Body of pancreas (tissue), 4 donors: ENCODE results near the gene MORN1. TPM values are rescaled to one million over a fixed set of nuclear protein-coding genes. Genes with fewer than 3 reads are reported as not detected.

Experiments used
- ATAC-seq: fragments of 150-250 bp; one replicate; pipeline ENCODE4 v1.9.1; 2016
- DNase-seq, 4 donors: peaks; one replicate each; pipeline ENCODE4 v3.0.0-alpha.2; 2019
- H3K27ac ChIP-seq, 4 donors: fragments of 200-600 bp; sonication (generic); 1 replicate in 3 of 4; 2 replicates in 1 of 4; pipeline versions ENCODE4 v1.5.1 to v1.6.1; 2016 to 2019; ENCODE audit warnings: mild to moderate bottlenecking in 1 of 4, mixed read lengths in 1 of 4, moderate library complexity in 1 of 4
- H3K27me3 ChIP-seq, 2 donors: fragments of 200-600 bp; sonication (generic); one replicate each; pipeline ENCODE4 v1.6.0; 2016; ENCODE audit warnings: mild to moderate bottlenecking in 1 of 2
- H3K36me3 ChIP-seq, 2 donors: fragments of 200-600 bp; sonication (generic); replicated peaks in 1 of 2; 2 replicates each; pipeline ENCODE4 v1.5.1; 2016; ENCODE audit warnings: low read depth in 2 of 2; ENCODE audit not compliant: insufficient read depth in 1 of 2
- H3K4me1 ChIP-seq: fragments of 200-600 bp; sonication (generic); one replicate; pipeline ENCODE4 v1.6.0; 2016
- H3K4me3 ChIP-seq, 2 donors: fragments of 200-600 bp; sonication (generic); 1 replicate in 1 of 2; 2 replicates in 1 of 2; pipeline ENCODE4 v1.5.1; 2016 to 2019
- H3K9me3 ChIP-seq, 3 donors: fragments of 200-600 bp; sonication (generic); 1 replicate in 2 of 3; 2 replicates in 1 of 3; pipeline ENCODE4 v1.5.1; 2016
- CTCF ChIP-seq, 7 experiments: fragments of 450-650 bp in 4 of 7; fragments of 200-600 bp in 3 of 7; sonication (generic) in 3 of 7; IDR thresholded peaks; one replicate each; pipeline ENCODE4 v1.5.1; 2016 to 2019; ENCODE audit warnings: antibody characterized with exemption in 7 of 7
- POLR2A ChIP-seq, 3 donors: fragments of 450-650 bp; IDR thresholded peaks; one replicate each; pipeline ENCODE4 v1.6.1; 2016; ENCODE audit warnings: antibody characterized with exemption in 3 of 3, mild to moderate bottlenecking in 2 of 3
- WGBS, 2 donors: methylation state at CpG; one replicate each; pipeline ENCODE4 v1.1.5; 2017; 5-methylcytosine and 5-hydroxymethylcytosine counted together
- intact Hi-C: fragments of 100-400 bp; cut with DNase I; formaldehyde crosslinking; loops from one replicate; pipeline ENCODE4 v1.15.1; 2023
- total RNA-seq, 2 donors: library from RNA; depleted of rRNA; stranded (reverse); fragments of >200 nt; gene quantifications; one replicate each; pipeline ENCODE4 v1.1.0, GENCODE V29; 2016

The MORN1 gene
- total RNA-seq, 2 donors from 2014 or later = 7.0 to 17.8 TPM

GRCh38 chr1:2324553-2325366 is 66.6 kb downstream of the MORN1 start:
- TF ChIP-seq POLR2A (IDR thresholded peaks at IDR 0.05) (no peak), CTCF (IDR thresholded peaks at IDR 0.05) (no peak)
- intact Hi-C loops = no loop called here
- DNase-seq = no peak
- Histone ChIP-seq H3K36me3 (no peaks in the 10 kb centered on the region), H3K27me3 (no peaks in the 10 kb centered on the region), H3K27ac (no peak overlapping the region), H3K4me1 (peaks cover 14% of the 10 kb centered on the region), H3K9me3 (no peaks in the 10 kb centered on the region), H3K4me3 (no peak overlapping the region)
- ATAC-seq = no peak
- 77 to 88% methylated on average over 13 to 15 of the region's 18 CpGs for WGBS, 2 donors

- peak overlapping the region in 1 of 4 donors; percentile 69 for H3K27ac ChIP-seq
- H3K4me1 ChIP-seq = peaks cover 19% of the 10 kb centered on the region
These were observed 67.8 kb downstream of the MORN1 start for GRCh38 chr1:2323451-2323974.

GRCh38 chr1:2322581-2323211 is 68.7 kb downstream of the MORN1 start:
- H3K9me3 ChIP-seq = no peaks in the 10 kb centered on the region
- ATAC-seq (peak; percentile 61), DNase-seq (peak in 3 of 4 donors; percentile 44 to 57 (median 53))
- H3K27me3 ChIP-seq = no peaks in the 10 kb centered on the region
- H3K4me1 ChIP-seq = peaks cover 21% of the 10 kb centered on the region
- intact Hi-C loops = no loop called here
- peak overlapping the region; percentile 22 to 69 (median 56) for H3K27ac ChIP-seq
- H3K4me3 ChIP-seq = no peak overlapping the region
- WGBS, 2 donors = 61 to 80% methylated on average over 2 to 39 of the region's 41 CpGs
- TF ChIP-seq CTCF (IDR thresholded peaks at IDR 0.05) (no peak), POLR2A (IDR thresholded peaks at IDR 0.05) (no peak)
- H3K36me3 ChIP-seq = no peaks in the 10 kb centered on the region

More at GRCh38 chr1:2323451-2323974, 67.8 kb downstream of the MORN1 start:
- ATAC-seq = no peak
- no peak for DNase-seq
- Histone ChIP-seq H3K36me3 (no peaks in the 10 kb centered on the region), H3K9me3 (no peaks in the 10 kb centered on the region), H3K4me3 (no peak overlapping the region), H3K27me3 (no peaks in the 10 kb centered on the region)
- intact Hi-C loops = no loop called here
- TF ChIP-seq POLR2A (IDR thresholded peaks at IDR 0.05) (no peak), CTCF (IDR thresholded peaks at IDR 0.05) (no peak)
- WGBS, 2 donors = 79 to 84% methylated on average over 6 to 12 of the region's 16 CpGs

- Histone ChIP-seq H3K36me3 (no peaks in the 10 kb centered on the region), H3K4me3 (no peak overlapping the region), H3K4me1 (peaks cover 21% of the 10 kb centered on the region), H3K9me3 (no peaks in the 10 kb centered on the region), H3K27me3 (no peaks in the 10 kb centered on the region), H3K27ac (peak overlapping the region; percentile 45 to 69 (median 56))
- peak; percentile 52 to 72 (median 64) for DNase-seq
- intact Hi-C loops = no loop called here
- WGBS, 2 donors = 22 to 25% methylated on average over 19 to 30 of the region's 30 CpGs
- ATAC-seq = peak; percentile 79
- TF ChIP-seq CTCF (IDR thresholded peaks at IDR 0.05) (no peak), POLR2A (IDR thresholded peaks at IDR 0.05) (peak in 2 of 3 donors; percentile 12 to 35)
These were observed 69.2 kb downstream of the MORN1 start for GRCh38 chr1:2322065-2322571.
